GM12878 (cell line): Measurements from ENCODE around the gene ZNF331. TPM values are rescaled to one million over a fixed set of nuclear protein-coding genes. Genes with fewer than 3 reads are reported as not detected.

Experiments
- BACH1 ChIP-seq: fragments of 450-650 bp; IDR thresholded peaks from 2 replicates; pipeline ENCODE4 v1.6.1; 2017; ENCODE audit warnings: mild to moderate bottlenecking, borderline replicate concordance
- CBX5 ChIP-seq: sonication (generic); IDR thresholded peaks from 2 replicates; pipeline ENCODE4 v1.6.1; 2016; ENCODE audit warnings: low read depth, moderate library complexity, mild to moderate bottlenecking, inconsistent platforms
- CREB1 ChIP-seq: IDR thresholded peaks from 2 replicates; pipeline ENCODE4 v1.6.1; 2012; ENCODE audit warnings: low read depth, mild to moderate bottlenecking, inconsistent platforms
- E4F1 ChIP-seq: fragments of 450-650 bp; IDR thresholded peaks from 2 replicates; pipeline ENCODE4 v1.6.1; 2018; ENCODE audit warnings: borderline replicate concordance, mild to moderate bottlenecking; ENCODE audit not compliant: partially characterized antibody
- ESRRA ChIP-seq: IDR thresholded peaks from 2 replicates; pipeline ENCODE4 v1.6.1; 2012; ENCODE audit warnings: mild to moderate bottlenecking, low read length, improper control_type of control experiment
- HCFC1 ChIP-seq: fragments of 150-350 bp; IDR thresholded peaks from 2 replicates; pipeline ENCODE4 v1.6.1; 2014; ENCODE audit warnings: low read length
- IKZF1 ChIP-seq: fragments of 450-650 bp; conservative IDR thresholded peaks from 2 replicates; pipeline ENCODE4 v1.6.1; 2017; ENCODE audit warnings: antibody characterized with exemption, mild to moderate bottlenecking
- MAX ChIP-seq: IDR thresholded peaks from 2 replicates; pipeline ENCODE4 v1.6.1; 2012; ENCODE audit warnings: low read depth, low read length, improper control_type of control experiment
- NFYB ChIP-seq: IDR thresholded peaks from 2 replicates; pipeline ENCODE4 v1.6.1; 2011; ENCODE audit warnings: low read depth, mild to moderate bottlenecking, low read length, improper control_type of control experiment, moderate library complexity; ENCODE audit not compliant: insufficient read depth
- NR2C2 ChIP-seq: IDR thresholded peaks from 2 replicates; pipeline ENCODE4 v1.6.1; 2011; ENCODE audit warnings: borderline replicate concordance, low read depth; ENCODE audit not compliant: control insufficient read depth, insufficient read length
- POLR2AphosphoS5 ChIP-seq: IDR thresholded peaks from 2 replicates; pipeline ENCODE4 v1.6.1; 2011; ENCODE audit warnings: mild to moderate bottlenecking, low read length, inconsistent platforms
- RB1 ChIP-seq: fragments of 450-650 bp; formaldehyde crosslinking; IDR thresholded peaks from 2 replicates; pipeline ENCODE4 v1.6.1; 2017; ENCODE audit warnings: mild to moderate bottlenecking, borderline replicate concordance
- SREBF2 ChIP-seq: IDR thresholded peaks from 2 replicates; pipeline ENCODE4 v1.6.1; 2012; ENCODE audit warnings: mild to moderate bottlenecking, low read length
- SRF ChIP-seq, 2 experiments: IDR thresholded peaks; 2 replicates each; pipeline ENCODE4 v1.6.1; 2011; ENCODE audit warnings: low read depth in 2 of 2, low read length in 2 of 2, mild to moderate bottlenecking in 1 of 2, moderate library complexity in 1 of 2
- ZNF622 ChIP-seq: fragments of 450-650 bp; IDR thresholded peaks from 2 replicates; pipeline ENCODE4 v1.6.1; 2017; ENCODE audit warnings: mild to moderate bottlenecking, inconsistent platforms
- polyA plus RNA-seq, 11 experiments: library from polyadenylated mRNA; depleted of rRNA in 4 of 11; unstranded in 6 of 11; stranded (reverse) in 5 of 11; fragments of >200 nt; fragmentation: Nextera tagmentation in 4 of 11; fragmentation: Illumina TruSeq in 1 of 11; extraction: Ambion mirVana in 4 of 11; extraction: Trizol in 1 of 11; gene quantifications; 1 replicate in 1 of 11; 2 replicates in 10 of 11; pipeline versions ENCODE4 v1.2.1 to v1.2.3, GENCODE V29; 2011 to 2016; ENCODE audit warnings: inconsistent platforms in 2 of 11, missing spikeins in 2 of 11, low read depth in 1 of 11
- total RNA-seq, 4 experiments: library from RNA; depleted of rRNA in 3 of 4; stranded (reverse); fragments of >200 nt in 3 of 4; fragmentation: Illumina TruSeq in 1 of 4; extraction: Trizol in 1 of 4; gene quantifications; 2 replicates each; pipeline versions ENCODE4 v1.2.1 to v1.2.3, GENCODE V29; 2013 to 2021
- TF ChIP-seq, protein P1 (sequence below): IDR thresholded peaks from 2 replicates; pipeline ENCODE4 v1.6.1; 2012; ENCODE audit warnings: low read depth, low read length, improper control_type of control experiment
- TF ChIP-seq, protein P2 (sequence below): fragments of 450-650 bp; IDR thresholded peaks from 2 replicates; pipeline ENCODE4 v1.6.1; 2016; ENCODE audit warnings: mild to moderate bottlenecking
- TF ChIP-seq, protein P3 (sequence below): fragments of 450-650 bp; IDR thresholded peaks from 2 replicates; pipeline ENCODE4 v1.6.1; 2014; ENCODE audit warnings: mild to moderate bottlenecking
- TF ChIP-seq, protein P4 (sequence below): IDR thresholded peaks from 2 replicates; pipeline ENCODE4 v1.6.1; 2011; ENCODE audit warnings: mild to moderate bottlenecking, low read depth, low read length, moderate library complexity; ENCODE audit not compliant: insufficient replicate concordance

ZNF331 gene
- total and polyA plus RNA-seq, 10 of the 15 experiments (the other 5 are each of a cell fraction or from before 2014, with no cell fraction given), result 2.6 to 11.5 (median 5.3) TPM

GRCh38 chr19:53520547-53521372 is 17.2 kb upstream of the ZNF331 start (continued):
- TF ChIP-seq E4F1 (peak; percentile 33), HCFC1 (peak; percentile 93), IKZF1 (peak; percentile 95), ESRRA (no peak), NFYB (peak; percentile 77; the same call in 1 of the 2 replicates), RB1 (no peak), BACH1 (no peak), MAX (peak; percentile 75; the same call in 1 of the 2 replicates), SRF (IDR thresholded peaks at IDR 0.05; ENCODE audit: low read depth in 2 of 2, low read length in 2 of 2) (peak in 1 of 2 experiments; percentile 62; a peak in 1 of 4 replicates), ZNF622 (no peak), POLR2AphosphoS5 (0 out of 2 replicates have a peak, but pooled peaks have one; percentile 28), CREB1 (peak; percentile 95), SREBF2 (no peak), CBX5 (no peak), NR2C2 (no peak)
- TF ChIP-seq, protein P1, sequence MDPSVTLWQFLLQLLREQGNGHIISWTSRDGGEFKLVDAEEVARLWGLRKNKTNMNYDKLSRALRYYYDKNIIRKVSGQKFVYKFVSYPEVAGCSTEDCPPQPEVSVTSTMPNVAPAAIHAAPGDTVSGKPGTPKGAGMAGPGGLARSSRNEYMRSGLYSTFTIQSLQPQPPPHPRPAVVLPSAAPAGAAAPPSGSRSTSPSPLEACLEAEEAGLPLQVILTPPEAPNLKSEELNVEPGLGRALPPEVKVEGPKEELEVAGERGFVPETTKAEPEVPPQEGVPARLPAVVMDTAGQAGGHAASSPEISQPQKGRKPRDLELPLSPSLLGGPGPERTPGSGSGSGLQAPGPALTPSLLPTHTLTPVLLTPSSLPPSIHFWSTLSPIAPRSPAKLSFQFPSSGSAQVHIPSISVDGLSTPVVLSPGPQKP, result no peak
- TF ChIP-seq, protein P2, sequence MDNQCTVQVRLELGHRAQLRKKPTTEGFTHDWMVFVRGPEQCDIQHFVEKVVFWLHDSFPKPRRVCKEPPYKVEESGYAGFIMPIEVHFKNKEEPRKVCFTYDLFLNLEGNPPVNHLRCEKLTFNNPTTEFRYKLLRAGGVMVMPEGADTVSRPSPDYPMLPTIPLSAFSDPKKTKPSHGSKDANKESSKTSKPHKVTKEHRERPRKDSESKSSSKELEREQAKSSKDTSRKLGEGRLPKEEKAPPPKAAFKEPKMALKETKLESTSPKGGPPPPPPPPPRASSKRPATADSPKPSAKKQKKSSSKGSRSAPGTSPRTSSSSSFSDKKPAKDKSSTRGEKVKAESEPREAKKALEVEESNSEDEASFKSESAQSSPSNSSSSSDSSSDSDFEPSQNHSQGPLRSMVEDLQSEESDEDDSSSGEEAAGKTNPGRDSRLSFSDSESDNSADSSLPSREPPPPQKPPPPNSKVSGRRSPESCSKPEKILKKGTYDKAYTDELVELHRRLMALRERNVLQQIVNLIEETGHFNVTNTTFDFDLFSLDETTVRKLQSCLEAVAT, result peak; percentile 57; the same call in 1 of the 2 replicates
- TF ChIP-seq, protein P3, sequence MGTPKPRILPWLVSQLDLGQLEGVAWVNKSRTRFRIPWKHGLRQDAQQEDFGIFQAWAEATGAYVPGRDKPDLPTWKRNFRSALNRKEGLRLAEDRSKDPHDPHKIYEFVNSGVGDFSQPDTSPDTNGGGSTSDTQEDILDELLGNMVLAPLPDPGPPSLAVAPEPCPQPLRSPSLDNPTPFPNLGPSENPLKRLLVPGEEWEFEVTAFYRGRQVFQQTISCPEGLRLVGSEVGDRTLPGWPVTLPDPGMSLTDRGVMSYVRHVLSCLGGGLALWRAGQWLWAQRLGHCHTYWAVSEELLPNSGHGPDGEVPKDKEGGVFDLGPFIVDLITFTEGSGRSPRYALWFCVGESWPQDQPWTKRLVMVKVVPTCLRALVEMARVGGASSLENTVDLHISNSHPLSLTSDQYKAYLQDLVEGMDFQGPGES, result no peak
- TF ChIP-seq, protein P4, sequence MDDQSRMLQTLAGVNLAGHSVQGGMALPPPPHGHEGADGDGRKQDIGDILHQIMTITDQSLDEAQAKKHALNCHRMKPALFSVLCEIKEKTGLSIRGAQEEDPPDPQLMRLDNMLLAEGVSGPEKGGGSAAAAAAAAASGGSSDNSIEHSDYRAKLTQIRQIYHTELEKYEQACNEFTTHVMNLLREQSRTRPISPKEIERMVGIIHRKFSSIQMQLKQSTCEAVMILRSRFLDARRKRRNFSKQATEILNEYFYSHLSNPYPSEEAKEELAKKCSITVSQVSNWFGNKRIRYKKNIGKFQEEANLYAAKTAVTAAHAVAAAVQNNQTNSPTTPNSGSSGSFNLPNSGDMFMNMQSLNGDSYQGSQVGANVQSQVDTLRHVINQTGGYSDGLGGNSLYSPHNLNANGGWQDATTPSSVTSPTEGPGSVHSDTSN, result no peak
